ENCODE data around the gene DACH2. TPM values are rescaled to one million over a fixed set of nuclear protein-coding genes. Genes with fewer than 3 reads are reported as not detected.
"Not testable (repeated sequence)": the region's sequence is repeated elsewhere in the genome, so short reads cannot be mapped to it uniquely, and the experiment has no call there.

Gene DACH2
- total and polyA plus RNA-seq, 7 donors, result 0.01 to 0.15 (median 0.01) TPM; not detected in 4

- Histone ChIP-seq H3K27ac (no peak overlapping the region), H3K9me3 (no peaks in the 10 kb centered on the region), H3K4me1 (no peaks in the 10 kb centered on the region), H3K27me3 (ENCODE audit: insufficient read depth in 3 of 3, low read length in 2 of 3) (peaks cover 0 to 24% (median 0%) of the 10 kb centered on the region in 3 donors), H3K4me3 (peak overlapping the region; percentile 61), H3K36me3 (ENCODE audit: insufficient read depth in 1 of 2, low read depth in 1 of 2) (no peaks in the 10 kb centered on the region)
- ATAC-seq (no peak), DNase-seq (no peak)
- no peak for TF ChIP-seq CTCF (IDR thresholded peaks at IDR 0.05)
- intact Hi-C loops (cut with DNase I), result no loop called here
- 1 to 31% (median 2%) methylated on average over 11 of the region's 11 CpGs for WGBS, 3 donors
Measured at GRCh38 chrX:86149119-86149518, 868 bp downstream of the DACH2 start.

GRCh38 chrX:86154553-86154952, 6.3 kb downstream of the DACH2 start:
- ATAC-seq, result no peak
- WGBS, 3 donors, result 52 to 66% (median 65%) methylated on average over 3 of the region's 3 CpGs
- no peaks in the 10 kb centered on the region for H3K9me3 ChIP-seq
- no peak for DNase-seq
- no peak for TF ChIP-seq CTCF (IDR thresholded peaks at IDR 0.05)
- peaks cover 0 to 39% (median 0%) of the 10 kb centered on the region in 3 donors for H3K27me3 ChIP-seq (ENCODE audit: insufficient read depth in 3 of 3, low read length in 2 of 3)
- H3K4me3 ChIP-seq, result no peak overlapping the region
- no peaks in the 10 kb centered on the region for H3K36me3 ChIP-seq (ENCODE audit: insufficient read depth in 1 of 2, low read depth in 1 of 2)
- no peaks in the 10 kb centered on the region for H3K4me1 ChIP-seq
- intact Hi-C loops (cut with DNase I), result no loop called here
- H3K27ac ChIP-seq, result no peak overlapping the region

- Histone ChIP-seq H3K4me1 (no peaks in the 10 kb centered on the region), H3K36me3 (ENCODE audit: insufficient read depth in 1 of 2, low read depth in 1 of 2) (no peaks in the 10 kb centered on the region), H3K27ac (no peak overlapping the region), H3K4me3 (no peak overlapping the region), H3K27me3 (ENCODE audit: insufficient read depth in 3 of 3, low read length in 2 of 3) (peaks cover 0 to 10% (median 0%) of the 10 kb centered on the region in 3 donors), H3K9me3 (no peaks in the 10 kb centered on the region)
- intact Hi-C loops (cut with DNase I), result no loop called here
- peak in 1 of 4 donors; percentile 30 for ATAC-seq
- 34 to 49% (median 47%) methylated on average over 3 of the region's 3 CpGs for WGBS, 3 donors
- peak; percentile 28 for TF ChIP-seq CTCF (IDR thresholded peaks at IDR 0.05)
- DNase-seq, result no peak
Measured at GRCh38 chrX:86171366-86171765, 23.1 kb downstream of the DACH2 start.

GRCh38 chrX:86178906-86179305, 30.7 kb downstream of the DACH2 start:
- Histone ChIP-seq H3K4me1 (no peaks in the 10 kb centered on the region), H3K9me3 (no peaks in the 10 kb centered on the region), H3K36me3 (ENCODE audit: insufficient read depth in 1 of 2, low read depth in 1 of 2) (no peaks in the 10 kb centered on the region), H3K27me3 (ENCODE audit: insufficient read depth in 3 of 3, low read length in 2 of 3) (peaks cover 0 to 4% (median 0%) of the 10 kb centered on the region in 3 donors), H3K4me3 (no peak overlapping the region), H3K27ac (no peak overlapping the region)
- intact Hi-C loops (cut with DNase I), result no loop called here
- ATAC-seq (no peak), DNase-seq (no peak)
- TF ChIP-seq CTCF (IDR thresholded peaks at IDR 0.05), result no peak
- WGBS, 3 donors, result 59 to 83% (median 81%) methylated on average over 1 of the region's 1 CpG

- ATAC-seq; DNase-seq; H3K4me3 ChIP-seq; H3K9me3 ChIP-seq; H3K27ac ChIP-seq; H3K27me3 ChIP-seq (ENCODE audit: insufficient read depth in 3 of 3, low read length in 2 of 3); H3K4me1 ChIP-seq; intact Hi-C loops (cut with DNase I); H3K36me3 ChIP-seq (ENCODE audit: insufficient read depth in 1 of 2, low read depth in 1 of 2): not testable (repeated sequence)
- WGBS, 3 donors, result 86 to 96% (median 96%) methylated on average over 7 of the region's 7 CpGs
Measured at GRCh38 chrX:86181325-86181724, 33.1 kb downstream of the DACH2 start.

Measured in psoas muscle (tissue), 8 donors.